IMR-90 (cell line): Measurements from ENCODE around the gene SGSM2. TPM values are rescaled to one million over a fixed set of nuclear protein-coding genes. Genes with fewer than 3 reads are reported as not detected.
A peak's percentile ranks its signal among the peaks of the same experiment; 100 is the strongest.

Source experiments
- ATAC-seq: fragments of 200-7000 bp; cut with Tn5 transposase; 2 replicates; pipeline ENCODE4 v1.9.1; 2020; ENCODE audit warnings: low read depth, mild to moderate bottlenecking, moderate library complexity
- BruUV-seq: library from RNA; stranded (reverse); fragments of 400-500 nt; replicated peaks from 2 replicates; lab custom pipeline; 2021; lab: Mats Ljungman, UMichigan
- CTCF ChIA-PET: fragments of 300-600 bp; formaldehyde crosslinking; extraction: SDS; loops from one replicate; lab custom pipeline; 2021; ENCODE audit warnings: antibody characterized with exemption; lab: Yijun Ruan, JAX
- POLR2A ChIA-PET: fragments of 300-600 bp; sonication (Branson Sonifier 250); formaldehyde crosslinking; loops from one replicate; lab custom pipeline; 2022; ENCODE audit warnings: antibody characterized with exemption; ENCODE audit not compliant: unreplicated experiment; lab: Charles Lee
- DNase-seq: peaks from one replicate; pipeline ENCODE4 v3.0.0; 2013
- H2AFZ ChIP-seq: replicated peaks from 2 replicates; pipeline ENCODE3; 2013; ENCODE audit warnings: low read length, mild to moderate bottlenecking; ENCODE audit not compliant: poor library complexity
- H2AK5ac ChIP-seq: 2 replicates; pipeline ENCODE4 v1.6.1; 2013; ENCODE audit warnings: low read depth, low read length, inconsistent platforms
- H2AK9ac ChIP-seq: replicated peaks from 2 replicates; pipeline ENCODE3; 2013; ENCODE audit warnings: mild to moderate bottlenecking, low read depth, low read length, moderate library complexity; ENCODE audit not compliant: poor library complexity
- H2BK120ac ChIP-seq: 2 replicates; pipeline ENCODE4 v1.6.1; 2013; ENCODE audit warnings: low read depth, low read length, inconsistent platforms
- H2BK15ac ChIP-seq: 3 replicates; pipeline ENCODE4 v1.6.1; 2013; ENCODE audit warnings: low read depth, low read length, inconsistent platforms
- H2BK20ac ChIP-seq: 2 replicates; pipeline ENCODE4 v1.6.1; 2013; ENCODE audit warnings: low read depth, mild to moderate bottlenecking, inconsistent platforms, low read length, moderate library complexity
- H2BK5ac ChIP-seq: 2 replicates; pipeline ENCODE4 v1.6.1; 2013; ENCODE audit warnings: mild to moderate bottlenecking, low read depth, low read length, inconsistent platforms; ENCODE audit not compliant: poor library complexity, severe bottlenecking
- H3K14ac ChIP-seq: replicated peaks from 2 replicates; pipeline ENCODE4 v1.6.1; 2013; ENCODE audit warnings: low read depth, low read length, inconsistent platforms
- H3K18ac ChIP-seq: 2 replicates; pipeline ENCODE4 v1.6.1; 2013; ENCODE audit warnings: low read depth, low read length, control low read depth
- H3K23ac ChIP-seq: 2 replicates; pipeline ENCODE4 v1.6.1; 2013; ENCODE audit warnings: low read depth, low read length, inconsistent platforms
- H3K27ac ChIP-seq: 2 replicates; pipeline ENCODE4 v1.5.1; 2013; ENCODE audit warnings: mild to moderate bottlenecking, control low read depth, low read length; ENCODE audit not compliant: insufficient read depth
- H3K27me3 ChIP-seq: 2 replicates; pipeline ENCODE4 v1.6.1; 2013; ENCODE audit warnings: low read length; ENCODE audit not compliant: control insufficient read depth, insufficient read depth
- H3K36me3 ChIP-seq: 2 replicates; pipeline ENCODE4 v1.6.1; 2013; ENCODE audit warnings: low read length, mixed read lengths; ENCODE audit not compliant: control insufficient read depth, insufficient read depth
- H3K4ac ChIP-seq: 2 replicates; pipeline ENCODE4 v1.6.1; 2013; ENCODE audit warnings: low read depth, low read length, inconsistent platforms
- H3K4me1 ChIP-seq: 2 replicates; pipeline ENCODE4 v1.6.1; 2013; ENCODE audit warnings: low read length, mixed read lengths; ENCODE audit not compliant: control insufficient read depth, insufficient read depth
- H3K4me2 ChIP-seq: 2 replicates; pipeline ENCODE4 v1.6.1; 2013; ENCODE audit warnings: low read depth, mild to moderate bottlenecking, control low read depth, low read length, moderate library complexity
- H3K4me3 ChIP-seq: 2 replicates; pipeline ENCODE4 v1.5.1; 2013; ENCODE audit warnings: low read depth, mild to moderate bottlenecking, control low read depth, low read length, moderate library complexity; ENCODE audit not compliant: insufficient read depth
- H3K56ac ChIP-seq: 2 replicates; pipeline ENCODE4 v1.6.1; 2013; ENCODE audit warnings: low read length, inconsistent platforms; ENCODE audit not compliant: insufficient read depth; ENCODE audit errors: extremely low read depth
- H3K79me1 ChIP-seq, 2 experiments: 2 replicates each; pipeline ENCODE4 v1.6.1; 2013; ENCODE audit warnings: low read length in 2 of 2, inconsistent platforms in 1 of 2, low read depth in 1 of 2
- H3K9ac ChIP-seq: 2 replicates; pipeline ENCODE4 v1.6.1; 2013; ENCODE audit warnings: low read depth, low read length, control low read depth
- H3K9me1 ChIP-seq: 2 replicates; pipeline ENCODE4 v1.6.1; 2013; ENCODE audit warnings: low read length, inconsistent platforms; ENCODE audit not compliant: insufficient read depth
- H3K9me3 ChIP-seq: 2 replicates; pipeline ENCODE4 v1.6.1; 2013; ENCODE audit warnings: low read length; ENCODE audit not compliant: control insufficient read depth, insufficient read depth
- H4K20me1 ChIP-seq: 2 replicates; pipeline ENCODE4 v1.6.1; 2013; ENCODE audit warnings: low read length, inconsistent platforms; ENCODE audit not compliant: insufficient read depth
- H4K5ac ChIP-seq: 2 replicates; pipeline ENCODE4 v1.6.1; 2013; ENCODE audit warnings: mild to moderate bottlenecking, low read depth, low read length, control low read depth
- H4K8ac ChIP-seq, 2 experiments: 2 replicates each; pipeline ENCODE4 v1.6.1; 2013; ENCODE audit warnings: low read depth in 2 of 2, low read length in 2 of 2, control low read depth in 1 of 2, inconsistent platforms in 1 of 2
- H4K91ac ChIP-seq: 2 replicates; pipeline ENCODE4 v1.6.1; 2013; ENCODE audit warnings: low read depth, low read length, inconsistent platforms; ENCODE audit not compliant: insufficient read depth
- BHLHE40 ChIP-seq: fragments of 150-350 bp; IDR thresholded peaks from 2 replicates; pipeline ENCODE4 v1.6.1; 2016; ENCODE audit warnings: mild to moderate bottlenecking, low read depth, low read length
- CTCF ChIP-seq: conservative IDR thresholded peaks from 2 replicates; pipeline ENCODE4 v1.5.1; 2012; ENCODE audit warnings: mild to moderate bottlenecking, low read depth, low read length, improper control_type of control experiment
- ELK1 ChIP-seq: fragments of 150-350 bp; IDR thresholded peaks from 2 replicates; pipeline ENCODE4 v1.6.1; 2016; ENCODE audit warnings: low read depth, mild to moderate bottlenecking, low read length, moderate library complexity, borderline replicate concordance
- MAFK ChIP-seq: IDR thresholded peaks from 2 replicates; pipeline ENCODE4 v1.6.1; 2012; ENCODE audit warnings: low read depth, low read length, improper control_type of control experiment
- NFE2L2 ChIP-seq: fragments of 150-350 bp; IDR thresholded peaks from 2 replicates; pipeline ENCODE4 v1.6.1; 2016; ENCODE audit warnings: low read depth, mild to moderate bottlenecking, low read length
- POLR2A ChIP-seq: IDR thresholded peaks from 2 replicates; pipeline ENCODE4 v1.6.1; 2012; ENCODE audit warnings: mild to moderate bottlenecking, low read depth, low read length
- RAD21 ChIP-seq: IDR thresholded peaks from 2 replicates; pipeline ENCODE4 v1.6.1; 2012; ENCODE audit warnings: low read length, improper control_type of control experiment
- RCOR1 ChIP-seq: IDR thresholded peaks from 2 replicates; pipeline ENCODE4 v1.6.1; 2012; ENCODE audit warnings: mild to moderate bottlenecking, low read length, improper control_type of control experiment; ENCODE audit not compliant: insufficient replicate concordance
- SMC3 ChIP-seq: fragments of 150-350 bp; IDR thresholded peaks from 2 replicates; pipeline ENCODE4 v1.6.1; 2016; ENCODE audit warnings: low read depth, mild to moderate bottlenecking, antibody characterized with exemption, low read length, moderate library complexity
- USF2 ChIP-seq: fragments of 150-350 bp; IDR thresholded peaks from 2 replicates; pipeline ENCODE4 v1.6.1; 2017; ENCODE audit warnings: mild to moderate bottlenecking, antibody characterized with exemption, low read length, low read depth
- WGBS, 2 experiments: methylation state at CpG; one replicate each; pipeline versions ENCODE4 v1.1.5 to v1.1.7; 2013; ENCODE audit warnings: missing lambda C conversion rate in 2 of 2; ENCODE audit not compliant: insufficient read length in 1 of 2; ENCODE audit errors: extremely low coverage in 2 of 2; 5-methylcytosine and 5-hydroxymethylcytosine counted together
- dilution Hi-C: fragments of 300-500 bp; cut with HindIII; formaldehyde crosslinking; loops from one replicate; pipeline ENCODE4 v1.14.3; 2018; ENCODE audit warnings: low sequenced_read_pairs; ENCODE audit not compliant: unreplicated experiment
- in situ Hi-C: fragments of 300-500 bp; cut with MboI; formaldehyde crosslinking; loops from 3 replicates; pipeline ENCODE4 v1.14.3; 2019; ENCODE audit warnings: low sequenced_read_pairs, inconsistent platforms, mixed read lengths
- intact Hi-C: fragments of 100-400 bp; cut with micrococcal nuclease; formaldehyde crosslinking; loops from 2 replicates; pipeline ENCODE4 v1.10.0; 2022
- polyA plus RNA-seq, 3 experiments: library from polyadenylated mRNA; depleted of rRNA; stranded (reverse); fragments of >200 nt; gene quantifications; 2 replicates each; pipeline ENCODE4 v1.2.3, GENCODE V29; 2012; ENCODE audit warnings: low replicate concordance in 1 of 3
- total RNA-seq: library from RNA; depleted of rRNA; stranded (reverse); fragments of >200 nt; gene quantifications from 2 replicates; pipeline ENCODE4 v1.2.3, GENCODE V29; 2012

SGSM2 gene
- total and polyA plus RNA-seq, 2 of the 4 experiments (the other 2 are of a cell fraction), result 13.6 to 81.2 TPM

- BruUV-seq, result no TSS peak
- CTCF ChIA-PET, result no interaction called here
- POLR2A ChIA-PET, result no interaction called here
These were observed 58.9 kb downstream of the SGSM2 start for GRCh38 chr17:2396192-2396567.

More at GRCh38 chr17:2396192-2396567, 58.9 kb downstream of the SGSM2 start:
- dilution Hi-C loops (no loop called here), in situ Hi-C loops (no loop called here), intact Hi-C loops (no loop called here)
- peaks cover 39% of the 10 kb centered on the region for H4K20me1 ChIP-seq
- peak overlapping the region; percentile 45 for H3K18ac ChIP-seq
- H2AK5ac ChIP-seq, result peak overlapping the region; percentile 97
- peak overlapping the region; percentile 71 for H2BK120ac ChIP-seq
- peak overlapping the region; percentile 80 for H4K5ac ChIP-seq
- H3K27ac ChIP-seq, result peak overlapping the region; percentile 86
- peak overlapping the region; percentile 59 for H3K9ac ChIP-seq
- peak overlapping the region; percentile 14 to 60 for H4K8ac ChIP-seq
- peak overlapping the region; percentile 94 for H3K23ac ChIP-seq
- H2BK20ac ChIP-seq, result peak overlapping the region; percentile 57
- H4K91ac ChIP-seq, result peak overlapping the region; percentile 76
- no peak for ATAC-seq
- H2BK15ac ChIP-seq, result peak overlapping the region; percentile 29; the same call in 1 of the 3 replicates
- WGBS, 2 experiments, result 33% methylated on average over 1 of the region's 7 CpGs; no CpG with 5 or more reads in 1 of the 2 experiments
- peak overlapping the region; percentile 32 for H3K4me3 ChIP-seq
- peak overlapping the region; percentile 69; the same call in 1 of the 2 replicates for H3K56ac ChIP-seq
- H2AFZ ChIP-seq, result peak overlapping the region; percentile 90
- TF ChIP-seq USF2 (no peak), BHLHE40 (no peak), POLR2A (no peak), SMC3 (no peak), RAD21 (no peak), MAFK (no peak), RCOR1 (no peak), ELK1 (no peak), CTCF (no peak), NFE2L2 (no peak)
- H3K4ac ChIP-seq, result peak overlapping the region; percentile 86
- H2AK9ac ChIP-seq, result peak overlapping the region; percentile 88
- peak overlapping the region; percentile 86 for H2BK5ac ChIP-seq
- H3K9me3 ChIP-seq, result no peaks in the 10 kb centered on the region
- H3K36me3 ChIP-seq, result no peaks in the 10 kb centered on the region; the same call in 1 of the 2 replicates
- peak overlapping the region; percentile 84 for H3K4me2 ChIP-seq
- peaks cover 20% of the 10 kb centered on the region for H3K9me1 ChIP-seq
- DNase-seq, result no peak
- peak overlapping the region; percentile 81 for H3K14ac ChIP-seq
- no peaks in the 10 kb centered on the region for H3K27me3 ChIP-seq
- peaks cover 42% of the 10 kb centered on the region for H3K4me1 ChIP-seq
- peaks cover 18 to 66% of the 10 kb centered on the region in 2 experiments for H3K79me1 ChIP-seq
